Natural killer cell (primary cell): Measurements from ENCODE around the gene NAPEPLD. TPM values are rescaled to one million over a fixed set of nuclear protein-coding genes. Genes with fewer than 3 reads are reported as not detected.

Source experiments
- ATAC-seq, 3 donors: fragments of 150-1000 bp in 2 of 3; fragments of 200-7000 bp in 1 of 3; cut with Tn5 transposase; 1 replicate in 1 of 3; 2 replicates in 2 of 3; pipeline ENCODE4 v1.10.0; 2021; ENCODE audit warnings: mild to moderate bottlenecking in 2 of 3, moderate library complexity in 2 of 3
- DNase-seq, 2 donors: peaks; one replicate each; pipeline versions ENCODE4 v3.0.0 to v3.0.0-alpha.2; 2013 to 2021; ENCODE audit warnings: mixed read lengths in 1 of 2
- H3K27ac ChIP-seq: one replicate; pipeline ENCODE4 v1.5.1; 2013; ENCODE audit warnings: mild to moderate bottlenecking, low read length
- H3K27me3 ChIP-seq: one replicate; pipeline ENCODE4 v1.6.1; 2013; ENCODE audit warnings: low read length; ENCODE audit not compliant: control insufficient read depth, insufficient read depth
- H3K36me3 ChIP-seq: one replicate; pipeline ENCODE4 v1.6.1; 2013; ENCODE audit warnings: low read length; ENCODE audit not compliant: control insufficient read depth, insufficient read depth
- H3K4me1 ChIP-seq: one replicate; pipeline ENCODE4 v1.6.1; 2013; ENCODE audit warnings: low read length; ENCODE audit not compliant: control insufficient read depth, insufficient read depth
- H3K4me3 ChIP-seq: one replicate; pipeline ENCODE4 v1.5.1; 2013; ENCODE audit warnings: low read length
- H3K9me3 ChIP-seq: one replicate; pipeline ENCODE4 v1.6.1; 2013; ENCODE audit warnings: low read length; ENCODE audit not compliant: control insufficient read depth, insufficient read depth
- H3K27ac Mint-ChIP-seq, 2 donors: one replicate each; pipeline ENCODE4 v1.8.0; 2022; ENCODE audit warnings: mild to moderate bottlenecking in 2 of 2, mixed read lengths in 2 of 2, moderate library complexity in 1 of 2
- H3K27me3 Mint-ChIP-seq, 2 donors: one replicate each; pipeline ENCODE4 v1.8.0; 2022; ENCODE audit warnings: low read depth in 2 of 2, mixed read lengths in 2 of 2
- H3K36me3 Mint-ChIP-seq: one replicate; pipeline ENCODE4 v1.8.0; 2022; ENCODE audit warnings: mixed read lengths
- H3K4me1 Mint-ChIP-seq, 2 donors: one replicate each; pipeline ENCODE4 v1.8.0; 2022; ENCODE audit warnings: mixed read lengths in 2 of 2
- H3K4me3 Mint-ChIP-seq: one replicate; pipeline ENCODE4 v1.8.0; 2022; ENCODE audit warnings: mild to moderate bottlenecking, moderate library complexity, mixed read lengths
- H3K9me3 Mint-ChIP-seq, 2 donors: one replicate each; pipeline ENCODE4 v1.8.0; 2022; ENCODE audit warnings: mixed read lengths in 2 of 2
- CTCF ChIP-seq: fragments of 200-600 bp; IDR thresholded peaks from one replicate; pipeline ENCODE4 v1.8.0; 2022; ENCODE audit warnings: antibody characterized with exemption
- WGBS: methylation state at CpG from one replicate; pipeline ENCODE4 v1.1.7; 2013; ENCODE audit warnings: missing lambda C conversion rate; ENCODE audit not compliant: insufficient coverage; 5-methylcytosine and 5-hydroxymethylcytosine counted together
- intact Hi-C: fragments of 100-400 bp; cut with micrococcal nuclease; formaldehyde crosslinking; loops from one replicate; pipeline ENCODE4 v1.14.2; 2022
- total RNA-seq, 4 donors: library from RNA; stranded (reverse); fragments of 120-200 nt in 1 of 4; gene quantifications; one replicate each; pipeline versions ENCODE4 v1.2.3 to v1.2.4, GENCODE V29; 2013 to 2022

NAPEPLD gene
- total RNA-seq, 3 donors from 2014 or later (not counting 1 experiment from before 2014, with no cell fraction given): 5.3 to 6.7 (median 5.9) TPM

GRCh38 chr7:103117465-103117864 lies 31.4 kb downstream of the NAPEPLD start:
- no peak for TF ChIP-seq CTCF
- no peak for DNase-seq
- no peak overlapping the region for H3K4me3 ChIP-seq
- Mint-ChIP-seq H3K27ac (no peak overlapping the region), H3K4me1 (peaks cover 0 to 11% of the 10 kb centered on the region in 2 donors), H3K4me3 (no peak overlapping the region), H3K27me3 (no peaks in the 10 kb centered on the region), H3K36me3 (peaks cover 6% of the 10 kb centered on the region), H3K9me3 (no peaks in the 10 kb centered on the region)
- H3K27me3 ChIP-seq: no peaks in the 10 kb centered on the region
- no peak overlapping the region for H3K27ac ChIP-seq
- no peak for ATAC-seq
- intact Hi-C loops: no loop called here
- WGBS: 100% methylated on average over 2 of the region's 2 CpGs
- H3K4me1 ChIP-seq: peaks cover 2% of the 10 kb centered on the region
- no peaks in the 10 kb centered on the region for H3K9me3 ChIP-seq
- peaks cover 23% of the 10 kb centered on the region for H3K36me3 ChIP-seq

GRCh38 chr7:103116991-103117390 lies 31.9 kb downstream of the NAPEPLD start:
- Mint-ChIP-seq H3K36me3 (peaks cover 6% of the 10 kb centered on the region), H3K9me3 (no peaks in the 10 kb centered on the region), H3K27me3 (no peaks in the 10 kb centered on the region), H3K4me1 (peaks cover 0 to 11% of the 10 kb centered on the region in 2 donors), H3K27ac (no peak overlapping the region), H3K4me3 (no peak overlapping the region)
- Histone ChIP-seq H3K27ac (no peak overlapping the region), H3K27me3 (no peaks in the 10 kb centered on the region), H3K36me3 (peaks cover 22% of the 10 kb centered on the region), H3K4me1 (peaks cover 2% of the 10 kb centered on the region), H3K4me3 (no peak overlapping the region), H3K9me3 (no peaks in the 10 kb centered on the region)
- no peak for ATAC-seq
- intact Hi-C loops: no loop called here
- TF ChIP-seq CTCF: no peak
- DNase-seq: no peak

- H3K27ac ChIP-seq: no peak overlapping the region
- H3K36me3 ChIP-seq: peaks cover 17% of the 10 kb centered on the region
- no peak overlapping the region for H3K27ac Mint-ChIP-seq
- no peaks in the 10 kb centered on the region for H3K9me3 ChIP-seq
- peaks cover 6% of the 10 kb centered on the region for H3K36me3 Mint-ChIP-seq
- ATAC-seq (no peak), DNase-seq (no peak)
- H3K9me3 Mint-ChIP-seq: no peaks in the 10 kb centered on the region
- intact Hi-C loops: no loop called here
- no peaks in the 10 kb centered on the region for H3K27me3 ChIP-seq
- WGBS: 96% methylated on average over 1 of the region's 1 CpG
- H3K4me1 Mint-ChIP-seq: peaks cover 0 to 11% of the 10 kb centered on the region in 2 donors
- no peaks in the 10 kb centered on the region for H3K27me3 Mint-ChIP-seq
- H3K4me3 ChIP-seq: no peak overlapping the region
- H3K4me1 ChIP-seq: peaks cover 2% of the 10 kb centered on the region
- H3K4me3 Mint-ChIP-seq: no peak overlapping the region
- TF ChIP-seq CTCF: no peak
Observed at GRCh38 chr7:103116511-103116910, 32.4 kb downstream of the NAPEPLD start.

- Histone ChIP-seq H3K36me3 (peaks cover 14% of the 10 kb centered on the region), H3K27me3 (no peaks in the 10 kb centered on the region), H3K4me1 (peaks cover 2% of the 10 kb centered on the region), H3K27ac (no peak overlapping the region), H3K4me3 (no peak overlapping the region), H3K9me3 (no peaks in the 10 kb centered on the region)
- no peaks in the 10 kb centered on the region for H3K9me3 Mint-ChIP-seq
- TF ChIP-seq CTCF: no peak
- no peak overlapping the region for H3K4me3 Mint-ChIP-seq
- intact Hi-C loops: no loop called here
- DNase-seq: no peak
- H3K27ac Mint-ChIP-seq: no peak overlapping the region
- no peak for ATAC-seq
- H3K36me3 Mint-ChIP-seq: peaks cover 6% of the 10 kb centered on the region
- peaks cover 0 to 11% of the 10 kb centered on the region in 2 donors for H3K4me1 Mint-ChIP-seq
- H3K27me3 Mint-ChIP-seq: no peaks in the 10 kb centered on the region
- 100% methylated on average over 4 of the region's 4 CpGs for WGBS
Observed at GRCh38 chr7:103115771-103116170, 33.1 kb downstream of the NAPEPLD start.
